HG02870 (cell line): ENCODE results near the gene MSI2.

Source experiments
- ATAC-seq: cut with Tn5 transposase; IDR thresholded peaks from one replicate; pipeline ENCODE4 v1.9.1; 2021; ENCODE audit warnings: mild to moderate bottlenecking, moderate library complexity; ENCODE audit not compliant: unreplicated experiment

The MSI2 gene

GRCh38 chr17:57338257-57338914 is 82.1 kb downstream of the MSI2 start:
- ATAC-seq = peak; percentile 62

- ATAC-seq = no peak
Observed at GRCh38 chr17:57340160-57340981, 84.0 kb downstream of the MSI2 start.

GRCh38 chr17:57341611-57342540 is 85.6 kb downstream of the MSI2 start:
- ATAC-seq = no peak

- no peak for ATAC-seq
Observed at GRCh38 chr17:57342963-57343589, 86.8 kb downstream of the MSI2 start.

GRCh38 chr17:57343717-57344116 is 87.4 kb downstream of the MSI2 start:
- ATAC-seq = no peak

- ATAC-seq = no peak
Observed at GRCh38 chr17:57344261-57344660, 87.9 kb downstream of the MSI2 start.

GRCh38 chr17:57349541-57350247 is 93.4 kb downstream of the MSI2 start:
- ATAC-seq = no peak

GRCh38 chr17:57350266-57350665 is 93.9 kb downstream of the MSI2 start:
- ATAC-seq = no peak

- ATAC-seq = no peak
Observed at GRCh38 chr17:57352665-57353175, 96.4 kb downstream of the MSI2 start.

GRCh38 chr17:57354673-57355072 is 98.3 kb downstream of the MSI2 start:
- no peak for ATAC-seq

- ATAC-seq = no peak
Observed at GRCh38 chr17:57355090-57355859, 99.0 kb downstream of the MSI2 start.

- ATAC-seq = peak; percentile 31
Observed at GRCh38 chr17:57356153-57356718, 99.9 kb downstream of the MSI2 start.

- peak; percentile 53 for ATAC-seq
Observed at GRCh38 chr17:57356719-57357391, 100.5 kb downstream of the MSI2 start.

GRCh38 chr17:57357392-57357784 is 101.1 kb downstream of the MSI2 start:
- ATAC-seq = peak; percentile 15

GRCh38 chr17:57357830-57358430 is 101.6 kb downstream of the MSI2 start:
- ATAC-seq = peak; percentile 47

- no peak for ATAC-seq
Observed at GRCh38 chr17:57360266-57360665, 103.9 kb downstream of the MSI2 start.

- ATAC-seq = no peak
Observed at GRCh38 chr17:57362797-57363556, 106.7 kb downstream of the MSI2 start.
